CD4-positive, alpha-beta T cell (primary cell): ENCODE measurements around the gene FAM199X. TPM values are rescaled to one million over a fixed set of nuclear protein-coding genes. Genes with fewer than 3 reads are reported as not detected.
"Not testable (repeated sequence)": the region's sequence is repeated elsewhere in the genome, so short reads cannot be mapped to it uniquely, and the experiment has no call there.

ENCODE experiments used
- ATAC-seq: fragments of 200-7000 bp; cut with Tn5 transposase; one replicate; pipeline ENCODE4 v1.10.0; 2022; ENCODE audit warnings: mild to moderate bottlenecking; ENCODE audit not compliant: poor library complexity
- CTCF ChIA-PET: fragments of 350-600 bp; sonication (Branson Sonifier 250); formaldehyde crosslinking; loops from one replicate; lab custom pipeline; 2021; ENCODE audit warnings: antibody characterized with exemption, inconsistent platforms; lab: Charles Lee
- POLR2A ChIA-PET: fragments of 350-600 bp; sonication (Branson Sonifier 250); formaldehyde crosslinking; loops from one replicate; lab custom pipeline; 2021; ENCODE audit warnings: antibody characterized with exemption, inconsistent platforms; lab: Charles Lee
- DNase-seq, 14 experiments: peaks; one replicate each; pipeline ENCODE4 v3.0.0-alpha.2; 2013 to 2020; ENCODE audit warnings: mixed read lengths in 2 of 14
- H3K27ac ChIP-seq, 2 donors: one replicate each; pipeline versions ENCODE4 v1.5.1 to v1.7.0; 2013; ENCODE audit warnings: low read length in 2 of 2, low read depth in 1 of 2, mild to moderate bottlenecking in 1 of 2
- H3K27me3 ChIP-seq, 2 experiments: 1 replicate in 1 of 2; 2 replicates in 1 of 2; pipeline versions ENCODE4 v1.6.1 to v1.7.0; 2013; ENCODE audit warnings: low read length in 2 of 2, control low read depth in 1 of 2, mild to moderate bottlenecking in 1 of 2, moderate library complexity in 1 of 2; ENCODE audit not compliant: insufficient read depth in 2 of 2, control insufficient read depth in 1 of 2
- H3K36me3 ChIP-seq: one replicate; pipeline ENCODE4 v1.6.1; 2013; ENCODE audit warnings: low read length, control low read depth; ENCODE audit not compliant: insufficient read depth
- H3K4me1 ChIP-seq: one replicate; pipeline ENCODE4 v1.6.1; 2013; ENCODE audit warnings: low read length, control low read depth; ENCODE audit not compliant: insufficient read depth
- H3K4me3 ChIP-seq: one replicate; pipeline ENCODE4 v1.5.1; 2013; ENCODE audit warnings: mild to moderate bottlenecking, low read length, moderate library complexity
- H3K9me3 ChIP-seq, 2 experiments: 1 replicate in 1 of 2; 2 replicates in 1 of 2; pipeline versions ENCODE4 v1.6.1 to v1.7.0; 2013; ENCODE audit warnings: low read length in 2 of 2, mild to moderate bottlenecking in 2 of 2, control low read depth in 1 of 2, moderate library complexity in 1 of 2; ENCODE audit not compliant: control insufficient read depth in 1 of 2, insufficient read depth in 1 of 2
- H3K27ac Mint-ChIP-seq: one replicate; pipeline ENCODE4 v1.8.0; 2020; ENCODE audit warnings: mixed read lengths
- H3K27me3 Mint-ChIP-seq: one replicate; pipeline ENCODE4 v1.8.0; 2021; ENCODE audit warnings: mixed read lengths
- H3K36me3 Mint-ChIP-seq: one replicate; pipeline ENCODE4 v1.8.0; 2021; ENCODE audit warnings: low read depth, mixed read lengths
- H3K4me1 Mint-ChIP-seq: one replicate; pipeline ENCODE4 v1.8.0; 2021; ENCODE audit warnings: low read depth, mixed read lengths
- H3K4me3 Mint-ChIP-seq: one replicate; pipeline ENCODE4 v1.8.0; 2020; ENCODE audit warnings: mild to moderate bottlenecking, mixed read lengths
- H3K9me3 Mint-ChIP-seq: one replicate; pipeline ENCODE4 v1.8.0; 2020; ENCODE audit warnings: mixed read lengths
- intact Hi-C, 2 experiments: fragments of 100-400 bp; cut with DNase I in 1 of 2; cut with micrococcal nuclease in 1 of 2; formaldehyde crosslinking; loops; one replicate each; pipeline versions ENCODE4 v1.15.1 to v1.9.0; 2023 to 2025; cut with DNase I, micrococcal nuclease
- total RNA-seq, 174 experiments: library from RNA in 2 of 174; stranded (reverse) in 2 of 174; gene quantifications; one replicate each; pipeline ENCODE4 v1.2.3 and lab custom pipeline; 2021 to 2026
- TF ChIP-seq, protein P1 (sequence below): fragments of 200-600 bp; IDR thresholded peaks from one replicate; pipeline ENCODE4 v1.8.0; 2022; ENCODE audit warnings: antibody characterized with exemption, mild to moderate bottlenecking

Gene FAM199X
- total RNA-seq, 2 experiments from 2014 or later, result 16.4 to 17.1 TPM

DNA sequence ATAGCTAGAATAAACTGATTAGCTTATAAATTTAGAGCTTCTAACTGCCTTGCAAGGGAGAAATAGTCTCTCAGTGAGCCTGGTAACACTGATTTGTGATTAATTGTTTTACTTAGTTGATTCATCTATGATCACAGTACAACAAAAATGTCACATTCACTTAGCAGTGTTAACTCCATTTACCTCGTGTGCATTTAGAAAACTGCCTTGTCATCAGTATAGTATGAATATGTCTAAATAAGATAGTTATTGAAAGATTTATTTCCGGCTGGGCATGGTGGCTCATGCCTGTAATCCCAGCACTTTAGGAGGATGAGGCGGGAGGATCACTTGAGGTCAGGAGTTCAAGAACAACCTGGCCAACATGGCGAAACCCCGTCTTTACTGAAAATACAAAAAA lies 39.3 kb downstream of the FAM199X start:
- H3K27ac Mint-ChIP-seq, result no peak overlapping the region
- no peak for DNase-seq
- intact Hi-C loops, result no loop called here
- TF ChIP-seq, protein P1, sequence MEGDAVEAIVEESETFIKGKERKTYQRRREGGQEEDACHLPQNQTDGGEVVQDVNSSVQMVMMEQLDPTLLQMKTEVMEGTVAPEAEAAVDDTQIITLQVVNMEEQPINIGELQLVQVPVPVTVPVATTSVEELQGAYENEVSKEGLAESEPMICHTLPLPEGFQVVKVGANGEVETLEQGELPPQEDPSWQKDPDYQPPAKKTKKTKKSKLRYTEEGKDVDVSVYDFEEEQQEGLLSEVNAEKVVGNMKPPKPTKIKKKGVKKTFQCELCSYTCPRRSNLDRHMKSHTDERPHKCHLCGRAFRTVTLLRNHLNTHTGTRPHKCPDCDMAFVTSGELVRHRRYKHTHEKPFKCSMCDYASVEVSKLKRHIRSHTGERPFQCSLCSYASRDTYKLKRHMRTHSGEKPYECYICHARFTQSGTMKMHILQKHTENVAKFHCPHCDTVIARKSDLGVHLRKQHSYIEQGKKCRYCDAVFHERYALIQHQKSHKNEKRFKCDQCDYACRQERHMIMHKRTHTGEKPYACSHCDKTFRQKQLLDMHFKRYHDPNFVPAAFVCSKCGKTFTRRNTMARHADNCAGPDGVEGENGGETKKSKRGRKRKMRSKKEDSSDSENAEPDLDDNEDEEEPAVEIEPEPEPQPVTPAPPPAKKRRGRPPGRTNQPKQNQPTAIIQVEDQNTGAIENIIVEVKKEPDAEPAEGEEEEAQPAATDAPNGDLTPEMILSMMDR, result no peak
- no peaks in the 10 kb centered on the region for H3K4me1 Mint-ChIP-seq
- ChIA-PET CTCF (interaction anchor here (1.1 kb wide), 1 partner anchor 10 kb away, joined by 5 read pairs; no protein-coding TSS in a partner anchor), POLR2A (no interaction called here)
- Histone ChIP-seq H3K9me3 (no peaks in the 10 kb centered on the region), H3K4me1 (no peaks in the 10 kb centered on the region), H3K36me3 (no peaks in the 10 kb centered on the region), H3K4me3 (no peak overlapping the region), H3K27ac (no peak overlapping the region), H3K27me3 (no peaks in the 10 kb centered on the region)
- ATAC-seq, result no peak
- H3K4me3 Mint-ChIP-seq, result no peak overlapping the region
- no peaks in the 10 kb centered on the region for H3K36me3 Mint-ChIP-seq
- H3K9me3 Mint-ChIP-seq, result no peaks in the 10 kb centered on the region
- no peaks in the 10 kb centered on the region for H3K27me3 Mint-ChIP-seq

DNA sequence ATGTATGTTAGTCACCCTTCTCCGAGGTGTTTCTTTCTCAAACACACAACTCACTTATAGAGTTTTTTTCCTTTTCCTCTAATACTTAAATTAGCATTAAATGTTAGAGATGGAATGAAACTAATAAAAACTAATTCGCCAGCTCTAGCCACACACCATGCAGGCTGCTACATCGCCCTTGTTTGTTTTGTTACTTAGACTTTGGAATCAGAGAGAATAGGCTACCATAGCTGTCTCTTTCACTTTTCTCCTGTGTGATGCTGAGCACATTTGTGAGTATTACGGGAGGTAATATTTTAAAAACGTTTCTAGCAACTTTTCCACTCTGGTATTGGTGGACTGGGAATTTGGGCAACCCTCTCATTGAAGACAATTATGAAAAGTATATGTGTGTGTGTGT lies 44.9 kb downstream of the FAM199X start:
- TF ChIP-seq, protein P1, result no peak
- Histone ChIP-seq H3K27ac (no peak overlapping the region), H3K27me3 (no peaks in the 10 kb centered on the region), H3K4me1 (no peaks in the 10 kb centered on the region), H3K36me3 (no peaks in the 10 kb centered on the region), H3K4me3 (no peak overlapping the region), H3K9me3 (no peaks in the 10 kb centered on the region)
- H3K27ac Mint-ChIP-seq, result no peak overlapping the region
- POLR2A ChIA-PET, result no interaction called here
- peaks cover 3% of the 10 kb centered on the region for H3K27me3 Mint-ChIP-seq
- CTCF ChIA-PET, result no interaction called here
- H3K4me1 Mint-ChIP-seq, result no peaks in the 10 kb centered on the region
- H3K9me3 Mint-ChIP-seq, result no peaks in the 10 kb centered on the region
- ATAC-seq, result no peak
- DNase-seq, result no peak
- no peak overlapping the region for H3K4me3 Mint-ChIP-seq
- intact Hi-C loops, result no loop called here
- no peaks in the 10 kb centered on the region for H3K36me3 Mint-ChIP-seq

DNA sequence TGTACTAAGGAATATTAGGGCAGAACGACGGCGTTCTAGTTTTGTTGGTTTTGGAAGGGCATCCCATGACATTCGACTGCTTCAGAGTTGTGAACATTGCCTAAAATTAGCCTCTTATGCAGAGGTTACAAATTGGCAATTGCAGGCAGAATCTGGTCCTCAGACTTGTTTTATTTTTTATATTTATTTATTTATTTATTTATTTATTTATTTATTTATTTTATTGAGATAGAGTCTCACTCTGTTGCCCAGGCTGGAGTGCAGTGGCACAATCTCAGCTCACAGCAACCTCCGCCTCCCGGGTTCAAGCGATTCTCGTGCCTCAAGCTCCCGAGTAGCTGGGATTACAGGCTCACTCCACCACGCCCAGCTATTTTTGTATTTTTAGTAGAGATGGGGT lies 63.8 kb downstream of the FAM199X start:
- H3K9me3 ChIP-seq, H3K4me3 Mint-ChIP-seq, H3K4me1 ChIP-seq, H3K36me3 Mint-ChIP-seq, ATAC-seq, DNase-seq, H3K9me3 Mint-ChIP-seq, H3K4me1 Mint-ChIP-seq, POLR2A ChIA-PET, H3K36me3 ChIP-seq, H3K27ac ChIP-seq, H3K27me3 ChIP-seq, H3K4me3 ChIP-seq, H3K27ac Mint-ChIP-seq, intact Hi-C loops, H3K27me3 Mint-ChIP-seq, CTCF ChIA-PET: not testable (repeated sequence)

Other genes with a start within 250 kb of the FAM199X start
- 1 to 10 TPM; 8.0 to 9.0 TPM for gene TMSB15B, start 203.8 kb upstream of the FAM199X start, total RNA-seq
- gene H2BW1, start 152.7 kb upstream of the FAM199X start, total RNA-seq, result not detected
- gene H2BW2, start 126.5 kb upstream of the FAM199X start, total RNA-seq, result not detected
- gene TMSB15C, start 90.2 kb upstream of the FAM199X start, total RNA-seq, result 1 to 10 TPM; 3.7 to 4.1 TPM
- gene ZCCHC18, start 53.9 kb upstream of the FAM199X start, total RNA-seq, result 1 to 10 TPM; 2.9 to 3.8 TPM
- 1 to 10 TPM; 5.1 TPM for gene SLC25A53, start 9.4 kb upstream of the FAM199X start, total RNA-seq
- gene ESX1, start 88.5 kb downstream of the FAM199X start, total RNA-seq, result not detected